ENCODE results near the gene ATAD3C.

ATAD3C gene

DNA sequence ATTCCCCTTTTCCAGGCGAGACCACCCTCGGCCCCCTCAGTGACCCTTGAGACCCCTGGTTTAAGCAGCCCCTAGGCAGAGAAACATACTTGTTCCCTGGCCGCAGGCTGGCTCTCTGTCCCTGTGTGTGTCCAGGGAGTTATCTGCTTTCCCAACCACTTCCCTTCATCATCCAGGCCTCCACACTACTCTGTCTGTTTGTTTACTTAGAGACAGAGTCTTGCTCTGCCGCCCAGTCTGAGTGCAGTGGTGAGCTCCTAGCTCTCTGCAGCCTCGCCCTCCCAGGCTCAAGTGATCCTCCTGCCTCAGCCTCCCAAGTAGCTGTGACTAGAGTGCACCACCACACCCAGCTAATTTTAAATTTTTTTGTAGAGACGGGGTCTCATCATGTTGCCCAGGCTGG is 19.8 kb upstream of the ATAD3C start:
- TF ChIP-seq, protein P1, sequence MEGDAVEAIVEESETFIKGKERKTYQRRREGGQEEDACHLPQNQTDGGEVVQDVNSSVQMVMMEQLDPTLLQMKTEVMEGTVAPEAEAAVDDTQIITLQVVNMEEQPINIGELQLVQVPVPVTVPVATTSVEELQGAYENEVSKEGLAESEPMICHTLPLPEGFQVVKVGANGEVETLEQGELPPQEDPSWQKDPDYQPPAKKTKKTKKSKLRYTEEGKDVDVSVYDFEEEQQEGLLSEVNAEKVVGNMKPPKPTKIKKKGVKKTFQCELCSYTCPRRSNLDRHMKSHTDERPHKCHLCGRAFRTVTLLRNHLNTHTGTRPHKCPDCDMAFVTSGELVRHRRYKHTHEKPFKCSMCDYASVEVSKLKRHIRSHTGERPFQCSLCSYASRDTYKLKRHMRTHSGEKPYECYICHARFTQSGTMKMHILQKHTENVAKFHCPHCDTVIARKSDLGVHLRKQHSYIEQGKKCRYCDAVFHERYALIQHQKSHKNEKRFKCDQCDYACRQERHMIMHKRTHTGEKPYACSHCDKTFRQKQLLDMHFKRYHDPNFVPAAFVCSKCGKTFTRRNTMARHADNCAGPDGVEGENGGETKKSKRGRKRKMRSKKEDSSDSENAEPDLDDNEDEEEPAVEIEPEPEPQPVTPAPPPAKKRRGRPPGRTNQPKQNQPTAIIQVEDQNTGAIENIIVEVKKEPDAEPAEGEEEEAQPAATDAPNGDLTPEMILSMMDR (IDR thresholded peaks at IDR 0.05), result no peak

- TF ChIP-seq, protein P1 (IDR thresholded peaks at IDR 0.05), result no peak
These were observed 19.1 kb upstream of the ATAD3C start for GRCh38 chr1:1430114-1430982.

DNA sequence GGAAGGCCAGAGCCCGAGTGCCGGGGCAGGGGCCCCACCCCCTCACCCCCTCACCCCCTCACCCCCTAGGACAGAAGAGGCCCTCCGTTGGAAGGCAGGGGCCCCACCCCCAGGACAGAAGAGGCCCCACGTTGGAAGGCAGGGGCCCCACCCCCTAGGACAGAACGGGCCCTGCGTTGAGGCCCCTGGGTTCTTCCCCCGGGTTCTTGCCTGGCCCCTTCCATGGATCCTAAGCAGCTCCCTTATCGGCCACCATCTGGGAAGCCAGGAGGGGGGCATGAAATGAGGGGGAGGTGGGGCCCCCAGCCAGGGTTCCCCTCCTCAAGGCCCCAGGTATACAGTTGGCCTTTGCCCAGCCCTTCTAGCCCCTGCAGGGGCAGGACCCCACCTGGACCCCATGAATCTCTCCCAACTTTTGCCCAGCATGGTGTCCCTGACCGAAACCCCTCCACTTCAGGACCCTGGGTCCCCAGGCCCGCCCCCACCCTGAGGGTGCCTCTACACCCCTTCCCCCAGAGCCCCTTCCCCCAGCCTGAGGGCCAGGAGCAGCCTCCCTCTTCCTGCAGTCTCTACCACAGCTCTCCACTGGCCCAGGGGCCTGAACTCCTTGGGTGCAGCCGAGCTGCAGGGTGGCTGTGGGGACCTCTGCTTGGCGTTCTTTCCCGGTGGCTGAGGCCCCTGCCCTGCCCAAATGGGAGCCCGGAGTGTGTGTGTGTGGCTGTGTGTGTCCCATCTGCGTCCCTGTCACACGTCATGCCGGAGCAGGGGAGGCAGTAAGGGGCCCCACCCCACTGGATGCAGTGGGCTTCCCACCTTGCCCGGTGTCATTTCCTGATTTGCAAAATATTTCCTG is 18.3 kb upstream of the ATAD3C start:
- TF ChIP-seq, protein P1 (IDR thresholded peaks at IDR 0.05), result no peak

DNA sequence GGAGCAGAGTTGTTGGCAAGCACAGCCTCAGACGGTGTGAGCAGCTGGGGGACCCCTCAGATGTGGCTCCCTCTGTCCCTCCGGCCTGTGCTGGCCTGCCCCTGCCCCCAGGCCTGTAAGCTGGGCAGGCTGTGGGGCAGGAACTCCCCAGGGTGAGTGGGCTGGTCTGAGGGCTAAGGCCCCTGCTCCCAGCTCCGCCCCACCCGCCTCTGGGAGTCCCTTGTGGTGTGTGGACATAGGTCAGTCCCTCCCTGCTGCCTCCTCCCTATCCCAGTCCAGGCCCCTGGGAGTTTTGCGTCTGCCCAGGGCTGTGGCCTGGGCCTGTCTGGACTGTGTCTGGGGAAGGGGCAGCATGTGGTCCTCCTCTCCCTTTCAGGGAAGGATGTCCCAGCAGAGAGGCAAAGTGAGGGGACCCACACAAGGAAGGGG is 17.6 kb upstream of the ATAD3C start:
- TF ChIP-seq, protein P1 (IDR thresholded peaks at IDR 0.05), result no peak

DNA sequence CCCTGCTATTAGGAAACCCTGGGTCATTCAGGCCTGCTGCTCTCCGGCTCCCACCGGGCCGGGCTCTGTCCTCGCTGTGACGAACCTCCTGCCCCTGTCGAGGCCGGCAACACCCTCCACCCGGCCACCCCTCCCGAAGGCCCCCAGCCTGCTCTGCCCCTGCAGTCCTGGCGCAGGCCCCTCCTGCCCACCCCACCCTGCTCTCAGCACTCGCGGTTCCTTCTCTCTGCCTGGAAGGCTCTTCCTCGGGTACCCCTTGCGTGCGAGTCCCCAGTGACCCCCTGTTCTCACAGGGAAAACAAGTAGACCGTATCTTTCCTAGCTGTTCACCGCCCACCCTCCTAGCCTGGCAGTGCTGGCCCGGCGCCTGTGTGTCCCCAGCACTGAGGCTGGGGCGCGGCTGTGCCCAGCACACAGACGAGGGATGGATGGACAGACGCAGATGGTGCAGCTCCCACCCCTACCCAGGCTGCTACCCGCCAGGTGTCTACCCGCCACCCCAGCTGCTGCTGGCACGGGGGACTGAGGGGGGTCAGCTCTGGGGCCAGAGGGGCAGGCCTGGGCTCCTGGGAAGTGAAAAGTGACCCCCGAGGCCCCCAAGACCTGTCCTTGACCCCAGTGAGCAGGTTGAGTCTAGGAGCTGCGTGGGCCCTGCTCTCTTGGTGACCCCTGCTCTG is 17.1 kb upstream of the ATAD3C start:
- TF ChIP-seq, protein P1 (IDR thresholded peaks at IDR 0.05), result no peak

GRCh38 chr1:1432951-1433803 is 16.3 kb upstream of the ATAD3C start:
- TF ChIP-seq, protein P1 (IDR thresholded peaks at IDR 0.05), result no peak
